HG03159 (cell line): ENCODE data around the gene CLCC1.

ENCODE experiments used
- ATAC-seq: cut with Tn5 transposase; IDR thresholded peaks from one replicate; pipeline ENCODE4 v1.9.1; 2021; ENCODE audit warnings: mild to moderate bottlenecking, moderate library complexity; ENCODE audit not compliant: unreplicated experiment

Gene CLCC1

GRCh38 chr1:108925920-108926319, 37.4 kb downstream of the CLCC1 start:
- ATAC-seq = no peak

GRCh38 chr1:108916788-108917187, 46.5 kb downstream of the CLCC1 start:
- no peak for ATAC-seq
